Measurements from ENCODE around the gene KIAA0513. TPM values are rescaled to one million over a fixed set of nuclear protein-coding genes. Genes with fewer than 3 reads are reported as not detected.

Gene KIAA0513
- polyA plus RNA-seq, 1 donor (not counting 4 experiments of a cell fraction or from before 2014, with no cell fraction given): 3.3 TPM

GRCh38 chr16:85132456-85133289, 105.1 kb downstream of the KIAA0513 start:
- Histone ChIP-seq H3K4me3 (ENCODE audit: control insufficient read depth in 2 of 3, extremely low read depth in 1 of 3, insufficient read depth in 2 of 3, low read depth in 1 of 3, low read length in 3 of 3) (no peak overlapping the region), H4K20me1 (ENCODE audit: control insufficient read depth, extremely low read depth, insufficient read depth, low read length) (no peaks in the 10 kb centered on the region), H3K36me3 (ENCODE audit: control insufficient read depth in 2 of 2, extremely low read depth in 1 of 2, insufficient read depth in 2 of 2, low read length in 2 of 2) (no peaks in the 10 kb centered on the region), H3K27me3 (ENCODE audit: control insufficient read depth, extremely low read depth, insufficient read depth, low read length) (peaks cover 18% of the 10 kb centered on the region), H3K4me1 (ENCODE audit: control insufficient read depth, extremely low read depth, insufficient read depth, low read length) (peaks cover 3% of the 10 kb centered on the region), H3K4me2 (ENCODE audit: control insufficient read depth, extremely low read depth, insufficient read depth, low read depth, low read length) (no peak overlapping the region), H3K9me3 (ENCODE audit: control insufficient read depth, low read depth, low read length) (no peaks in the 10 kb centered on the region), H3K9ac (ENCODE audit: control insufficient read depth, extremely low read depth, insufficient read depth, low read length) (no peak overlapping the region), H3K9me1 (ENCODE audit: control insufficient read depth, extremely low read depth, insufficient read depth, low read length) (no peaks in the 10 kb centered on the region), H3K79me2 (ENCODE audit: control insufficient read depth, insufficient read depth, low read length) (no peaks in the 10 kb centered on the region), H2AFZ (ENCODE audit: control insufficient read depth, low read length) (no peak overlapping the region), H3K27ac (ENCODE audit: control insufficient read depth, insufficient read depth, low read length) (no peak overlapping the region)
- dilution Hi-C loops (cut with MboI; ENCODE audit: extremely low pct_ligation_motif_present, low sequenced_read_pairs): no loop called here
- no peak for FAIRE-seq
- no peak for DNase-seq (ENCODE audit: low read depth, low spot score)
- no peak for TF ChIP-seq EZH2 (IDR thresholded peaks at IDR 0.05; ENCODE audit: low read length)
- no peak for TF ChIP-seq CTCF (optimal IDR thresholded peaks at IDR 0.05 in 1 of 3, IDR thresholded peaks at IDR 0.05 in 1 of 3, conservative IDR thresholded peaks at IDR 0.05 in 1 of 3; ENCODE audit: extremely low read depth in 1 of 3, insufficient read depth in 2 of 3, low read length in 3 of 3)

GRCh38 chr16:85133290-85133599, 105.7 kb downstream of the KIAA0513 start:
- H3K4me1 ChIP-seq (ENCODE audit: control insufficient read depth, extremely low read depth, insufficient read depth, low read length): peaks cover 3% of the 10 kb centered on the region
- no peaks in the 10 kb centered on the region for H4K20me1 ChIP-seq (ENCODE audit: control insufficient read depth, extremely low read depth, insufficient read depth, low read length)
- no peaks in the 10 kb centered on the region for H3K9me3 ChIP-seq (ENCODE audit: control insufficient read depth, low read depth, low read length)
- no peak for FAIRE-seq
- no peak for DNase-seq (ENCODE audit: low read depth, low spot score)
- no peak overlapping the region for H3K4me3 ChIP-seq (ENCODE audit: control insufficient read depth in 2 of 3, extremely low read depth in 1 of 3, insufficient read depth in 2 of 3, low read depth in 1 of 3, low read length in 3 of 3)
- H3K9ac ChIP-seq (ENCODE audit: control insufficient read depth, extremely low read depth, insufficient read depth, low read length): no peak overlapping the region
- no peak overlapping the region for H3K4me2 ChIP-seq (ENCODE audit: control insufficient read depth, extremely low read depth, insufficient read depth, low read depth, low read length)
- H2AFZ ChIP-seq (ENCODE audit: control insufficient read depth, low read length): no peak overlapping the region
- H3K27me3 ChIP-seq (ENCODE audit: control insufficient read depth, extremely low read depth, insufficient read depth, low read length): peaks cover 19% of the 10 kb centered on the region
- dilution Hi-C loops (cut with MboI; ENCODE audit: extremely low pct_ligation_motif_present, low sequenced_read_pairs): no loop called here
- H3K27ac ChIP-seq (ENCODE audit: control insufficient read depth, insufficient read depth, low read length): no peak overlapping the region
- no peak for TF ChIP-seq CTCF (optimal IDR thresholded peaks at IDR 0.05 in 1 of 3, IDR thresholded peaks at IDR 0.05 in 1 of 3, conservative IDR thresholded peaks at IDR 0.05 in 1 of 3; ENCODE audit: extremely low read depth in 1 of 3, insufficient read depth in 2 of 3, low read length in 3 of 3)
- no peak for TF ChIP-seq EZH2 (IDR thresholded peaks at IDR 0.05; ENCODE audit: low read length)
- H3K36me3 ChIP-seq (ENCODE audit: control insufficient read depth in 2 of 2, extremely low read depth in 1 of 2, insufficient read depth in 2 of 2, low read length in 2 of 2): no peaks in the 10 kb centered on the region
- no peaks in the 10 kb centered on the region for H3K79me2 ChIP-seq (ENCODE audit: control insufficient read depth, insufficient read depth, low read length)
- H3K9me1 ChIP-seq (ENCODE audit: control insufficient read depth, extremely low read depth, insufficient read depth, low read length): no peaks in the 10 kb centered on the region
